Epithelial cell of esophagus (primary cell): ENCODE measurements around the gene ELL2.

Experiments
- DNase-seq: peaks from one replicate; pipeline ENCODE4 v3.0.0; 2010; ENCODE audit warnings: low read depth
- H3K4me3 ChIP-seq: 2 replicates; pipeline ENCODE4 v1.5.1; 2011; ENCODE audit warnings: mild to moderate bottlenecking, low read length, control low read depth
- TF ChIP-seq, protein P1 (sequence below): IDR thresholded peaks from 2 replicates; pipeline ENCODE4 v1.5.1; 2011; ENCODE audit warnings: low read depth, mild to moderate bottlenecking, low read length, control low read depth, inconsistent platforms; ENCODE audit not compliant: insufficient read depth; ENCODE audit errors: missing control alignments

The ELL2 gene

DNA sequence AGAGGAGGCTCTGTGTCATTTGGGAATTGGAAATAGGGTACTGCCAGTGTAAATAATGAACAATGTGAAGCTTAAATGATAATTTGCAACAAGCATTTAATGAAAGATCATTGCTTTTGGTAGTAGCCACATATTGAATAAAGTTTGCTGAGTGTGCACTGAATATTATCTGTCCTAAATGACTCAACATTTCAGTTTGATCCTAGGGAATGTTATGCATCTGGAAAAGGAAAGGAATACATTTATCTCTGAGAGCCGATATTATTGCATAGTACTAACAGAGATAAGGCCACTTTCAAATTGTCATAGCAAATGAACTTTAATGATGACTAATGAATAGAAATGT lies 8.7 kb upstream of the ELL2 start:
- no peak for DNase-seq
- TF ChIP-seq, protein P1, sequence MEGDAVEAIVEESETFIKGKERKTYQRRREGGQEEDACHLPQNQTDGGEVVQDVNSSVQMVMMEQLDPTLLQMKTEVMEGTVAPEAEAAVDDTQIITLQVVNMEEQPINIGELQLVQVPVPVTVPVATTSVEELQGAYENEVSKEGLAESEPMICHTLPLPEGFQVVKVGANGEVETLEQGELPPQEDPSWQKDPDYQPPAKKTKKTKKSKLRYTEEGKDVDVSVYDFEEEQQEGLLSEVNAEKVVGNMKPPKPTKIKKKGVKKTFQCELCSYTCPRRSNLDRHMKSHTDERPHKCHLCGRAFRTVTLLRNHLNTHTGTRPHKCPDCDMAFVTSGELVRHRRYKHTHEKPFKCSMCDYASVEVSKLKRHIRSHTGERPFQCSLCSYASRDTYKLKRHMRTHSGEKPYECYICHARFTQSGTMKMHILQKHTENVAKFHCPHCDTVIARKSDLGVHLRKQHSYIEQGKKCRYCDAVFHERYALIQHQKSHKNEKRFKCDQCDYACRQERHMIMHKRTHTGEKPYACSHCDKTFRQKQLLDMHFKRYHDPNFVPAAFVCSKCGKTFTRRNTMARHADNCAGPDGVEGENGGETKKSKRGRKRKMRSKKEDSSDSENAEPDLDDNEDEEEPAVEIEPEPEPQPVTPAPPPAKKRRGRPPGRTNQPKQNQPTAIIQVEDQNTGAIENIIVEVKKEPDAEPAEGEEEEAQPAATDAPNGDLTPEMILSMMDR, result no peak
- H3K4me3 ChIP-seq, result no peak overlapping the region

DNA sequence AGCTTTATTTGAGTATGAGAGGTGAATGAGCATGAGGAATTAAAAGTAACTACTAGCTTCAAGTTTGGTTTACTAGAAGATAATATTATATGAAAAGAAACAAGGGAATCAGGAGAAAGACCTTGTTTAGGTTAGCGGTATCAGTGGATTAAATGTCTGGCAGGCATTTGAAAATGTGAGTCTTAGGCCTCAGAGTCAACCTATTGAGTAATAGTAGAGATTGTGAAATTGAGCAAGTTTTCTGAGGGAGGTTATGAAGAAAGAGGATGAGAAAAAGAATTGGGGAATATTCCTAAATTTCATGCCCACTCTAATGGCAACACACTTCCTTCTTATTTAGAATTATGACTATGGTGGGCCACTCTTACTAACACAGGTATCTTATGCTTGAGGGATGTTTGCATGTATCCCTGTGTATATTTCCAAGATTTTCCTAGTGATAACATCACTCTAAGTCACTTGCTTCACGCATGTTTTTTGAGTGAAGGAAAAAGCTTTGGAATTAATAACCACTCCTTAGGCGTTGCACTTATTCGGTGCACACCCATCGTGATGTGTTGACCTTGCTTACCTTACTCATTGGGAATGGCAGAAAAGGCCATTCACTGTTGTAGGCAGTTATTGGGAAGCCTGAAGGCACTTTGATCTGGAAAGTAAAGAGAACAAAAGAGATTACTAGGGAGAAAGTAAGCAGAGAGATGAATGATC lies 8.2 kb upstream of the ELL2 start:
- TF ChIP-seq, protein P1, result no peak

DNA sequence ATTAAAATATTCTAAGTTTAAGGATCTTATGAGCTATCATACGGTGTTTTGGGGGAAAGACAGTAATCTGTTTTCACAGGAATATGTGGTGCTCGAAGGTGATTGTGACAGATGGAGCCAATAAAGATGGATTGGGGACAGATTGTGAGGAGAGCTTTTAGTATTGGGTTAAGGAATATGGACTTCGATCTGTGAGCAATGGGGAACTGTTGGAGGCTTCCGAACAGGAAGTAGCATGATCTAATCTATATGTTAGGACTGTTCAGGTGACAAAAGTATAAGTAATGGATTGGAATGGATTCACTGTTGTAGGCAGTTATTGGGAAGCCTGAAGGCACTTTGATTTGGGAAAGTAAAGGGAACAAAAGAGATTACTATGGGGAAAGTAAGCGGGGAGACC lies 7.4 kb upstream of the ELL2 start:
- TF ChIP-seq, protein P1, result no peak
- no peak for DNase-seq
- H3K4me3 ChIP-seq, result no peak overlapping the region

More for the DNA sequence above, 8.2 kb upstream of the ELL2 start:
- H3K4me3 ChIP-seq, result no peak overlapping the region
- DNase-seq, result peak; percentile 74

DNA sequence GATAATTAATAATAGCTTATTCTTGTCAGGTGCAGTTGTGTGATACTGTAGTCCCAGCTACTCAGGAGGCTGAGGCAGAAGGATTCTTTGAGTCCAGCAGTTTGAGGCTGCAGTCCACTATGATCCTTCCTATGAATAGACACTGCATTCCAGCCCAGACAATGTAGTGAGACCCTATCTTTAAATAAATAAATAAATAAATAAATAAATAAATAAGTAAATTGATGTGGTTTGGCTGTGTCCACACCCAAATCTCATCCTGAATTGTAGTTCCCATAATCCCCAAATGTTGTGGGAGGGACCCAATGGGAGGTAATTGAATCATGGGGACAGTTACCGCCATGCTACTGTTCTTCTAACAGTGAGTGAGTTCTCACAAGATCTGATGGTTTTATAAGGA lies 5.6 kb upstream of the ELL2 start:
- TF ChIP-seq, protein P1, result no peak
- no peak overlapping the region for H3K4me3 ChIP-seq
- no peak for DNase-seq

DNA sequence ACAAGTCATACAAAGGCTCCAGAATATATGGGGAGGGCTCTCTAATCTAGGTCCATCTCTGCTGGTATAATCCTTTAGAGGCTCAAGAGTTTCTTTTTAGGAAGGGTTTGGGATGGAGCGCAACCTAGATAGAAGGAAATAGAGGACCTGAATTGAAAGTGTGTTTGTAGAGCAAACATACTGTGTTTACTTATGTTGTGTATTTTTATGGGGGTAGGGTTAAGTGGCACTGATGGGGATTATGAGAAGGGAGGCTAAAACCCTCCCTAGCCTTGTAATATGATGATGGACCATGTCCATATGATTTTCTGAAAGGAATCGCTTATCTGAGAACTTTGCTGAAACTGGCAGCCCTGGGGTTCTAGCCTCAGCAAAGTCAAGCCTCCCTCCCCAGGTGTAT lies 4.4 kb upstream of the ELL2 start:
- no peak overlapping the region for H3K4me3 ChIP-seq
- DNase-seq, result no peak
- TF ChIP-seq, protein P1, result no peak

DNA sequence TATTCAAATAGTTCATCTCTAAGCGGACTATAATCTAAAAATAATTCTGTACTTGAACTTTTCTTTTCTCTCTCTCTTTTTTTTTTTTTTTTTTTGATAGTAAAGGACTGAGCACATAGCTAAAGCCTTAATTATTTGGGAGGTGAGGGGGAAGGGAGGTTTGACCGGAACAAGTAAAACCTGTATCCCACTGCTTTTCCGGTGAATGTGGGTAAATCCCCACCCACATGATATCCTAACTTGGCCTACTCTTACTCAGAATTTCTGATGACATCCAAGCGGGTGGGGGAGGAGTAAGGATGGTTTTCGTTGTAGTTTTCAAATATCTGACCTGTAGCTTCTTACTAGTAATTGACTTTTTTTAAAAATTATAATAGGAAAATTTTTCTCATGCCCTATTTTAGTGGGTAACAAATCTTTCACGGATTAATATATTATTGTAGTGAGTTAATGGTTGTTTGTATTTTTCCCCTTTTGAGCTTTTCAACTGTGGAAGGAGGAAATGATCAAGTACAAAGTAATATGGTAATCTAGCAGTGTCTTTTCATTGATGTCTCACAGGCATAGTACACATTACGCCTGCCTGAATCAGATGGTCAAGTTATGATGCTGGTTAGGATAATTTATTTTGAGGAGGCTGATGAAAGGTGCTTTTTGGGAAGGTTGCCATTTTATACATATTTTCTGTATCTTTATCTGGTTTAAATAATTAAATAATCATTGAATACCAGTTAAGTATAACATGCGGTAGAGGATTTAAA lies 2.2 kb upstream of the ELL2 start:
- TF ChIP-seq, protein P1, result no peak
- no peak overlapping the region for H3K4me3 ChIP-seq
- peak; percentile 92 for DNase-seq
